GM21576 (cell line): Measurements from ENCODE around the gene TNKS1BP1.

Experiments used
- ATAC-seq: cut with Tn5 transposase; IDR thresholded peaks from one replicate; pipeline ENCODE4 v1.9.1; 2021; ENCODE audit warnings: mild to moderate bottlenecking, moderate library complexity; ENCODE audit not compliant: unreplicated experiment

The TNKS1BP1 gene

DNA sequence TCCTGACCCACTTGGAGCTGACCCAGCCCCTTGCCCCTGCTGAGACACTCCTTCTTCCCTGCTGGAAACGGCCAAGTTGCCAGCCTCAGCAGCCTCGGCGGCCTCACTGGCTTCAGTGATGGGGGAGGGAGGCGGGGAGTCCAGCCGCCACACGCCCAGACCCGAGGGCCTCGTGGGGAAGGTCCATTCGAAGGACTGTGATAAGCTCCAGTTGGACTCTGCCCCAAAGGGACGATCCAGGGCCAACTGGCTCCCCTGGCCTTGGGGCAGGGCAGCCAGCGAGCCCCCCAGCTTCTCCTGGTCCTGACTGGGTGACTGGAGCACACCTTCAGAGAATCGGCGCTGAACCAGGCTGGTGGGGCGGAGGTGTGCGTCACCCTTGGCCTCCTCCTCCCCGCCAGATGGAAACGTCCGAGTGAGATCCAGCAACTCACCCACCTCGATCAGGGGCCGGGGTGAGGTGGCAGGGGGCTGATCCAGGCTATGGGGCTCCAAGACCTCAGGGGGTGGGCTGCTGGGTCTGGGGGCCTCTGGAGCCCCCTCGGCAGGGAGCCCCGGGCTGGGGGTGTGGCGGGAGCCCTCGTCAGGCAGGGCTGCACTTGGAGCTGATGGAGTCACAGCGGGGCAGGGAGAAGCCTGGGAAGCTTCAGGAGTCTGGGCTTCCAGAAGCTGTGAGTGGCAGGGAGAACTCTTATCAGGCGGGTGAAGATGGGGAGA, 11.5 kb downstream of the TNKS1BP1 start:
- no peak for ATAC-seq

DNA sequence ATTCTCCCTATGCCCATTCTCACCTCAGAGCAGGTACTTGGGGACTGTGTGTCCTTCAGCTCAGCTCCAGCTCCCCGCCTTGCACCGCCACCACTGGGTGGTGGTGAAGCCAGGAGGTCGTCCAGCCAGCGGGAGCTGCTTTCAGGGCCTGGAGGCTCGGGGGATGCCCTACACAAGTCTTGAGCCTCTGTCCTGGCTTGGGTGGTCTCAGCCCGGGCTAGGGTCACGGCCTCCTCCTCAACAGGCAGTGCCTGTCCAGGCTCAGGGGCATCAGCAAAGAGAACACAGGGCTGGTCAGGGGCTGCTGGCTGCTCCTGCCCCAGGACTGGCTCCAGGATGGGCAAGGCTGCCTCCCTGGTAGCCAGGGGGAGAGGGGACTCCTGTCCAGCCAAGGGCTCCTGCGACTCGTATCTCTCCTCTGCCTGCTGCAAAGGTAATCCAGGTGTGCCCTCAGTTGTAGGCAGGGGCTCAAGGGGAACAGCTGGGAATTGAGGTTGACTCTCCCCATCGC, 12.2 kb downstream of the TNKS1BP1 start:
- ATAC-seq: no peak

DNA sequence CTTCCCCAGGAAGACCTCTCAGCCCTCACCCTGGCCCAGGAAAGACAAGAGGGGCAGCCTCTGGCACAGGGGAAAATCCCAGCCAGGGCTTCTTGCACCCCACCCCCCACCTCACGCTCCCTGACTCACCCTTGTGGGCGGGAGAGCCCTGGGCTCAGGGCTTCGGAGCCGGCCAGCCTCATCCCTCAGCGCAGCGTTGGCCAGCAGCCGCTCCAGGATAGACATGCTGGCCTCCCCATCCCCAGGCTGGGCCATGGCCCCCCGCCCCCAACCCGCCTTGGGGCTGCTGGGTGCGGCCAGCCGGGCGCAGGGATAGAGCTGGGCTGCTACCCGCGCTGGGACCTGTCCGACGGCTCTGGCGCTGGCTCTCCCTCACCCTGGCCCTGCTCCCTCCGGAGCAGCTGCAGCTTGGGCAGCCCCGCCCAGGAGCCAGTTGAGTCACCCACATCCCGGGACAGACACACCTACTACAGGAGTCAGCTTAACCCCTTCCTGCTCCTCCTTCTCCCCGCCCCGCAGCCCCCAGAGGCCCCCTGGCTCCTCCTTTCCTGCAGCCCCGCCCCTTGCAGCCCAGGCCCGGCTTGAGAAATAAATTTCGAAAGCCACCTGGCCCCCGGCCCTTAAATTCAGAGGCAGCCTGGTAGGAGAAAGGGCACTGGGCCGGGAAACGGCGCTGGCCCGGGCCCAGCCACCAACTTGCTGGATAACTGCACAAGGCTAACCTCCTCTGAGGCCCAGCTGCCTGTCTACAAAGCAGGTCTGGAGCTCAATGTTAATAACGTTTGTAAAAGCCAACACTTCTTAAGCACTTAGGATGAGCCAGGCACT, 13.4 kb downstream of the TNKS1BP1 start:
- ATAC-seq: peak; percentile 99

DNA sequence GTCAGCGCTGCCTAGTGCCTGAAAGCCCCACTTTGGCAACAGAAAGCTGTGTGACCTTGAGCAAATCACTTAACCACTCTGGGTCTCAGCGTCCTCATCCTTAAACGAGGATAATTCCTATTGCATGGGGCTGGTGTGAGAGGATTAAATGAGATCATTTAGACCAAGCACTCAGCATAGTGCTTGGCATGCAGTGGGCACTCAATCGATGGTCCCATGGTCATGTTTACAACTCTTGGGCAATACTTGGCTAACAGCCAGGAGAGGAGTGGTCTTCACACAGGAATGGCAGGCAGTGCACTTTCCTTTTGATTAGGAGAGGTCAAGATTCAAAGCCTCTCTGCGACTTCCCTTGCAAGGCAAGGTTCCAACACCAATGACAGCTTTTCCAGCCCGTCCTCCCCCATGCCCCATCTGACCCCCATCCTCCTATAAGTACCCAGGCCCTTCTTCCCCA, 14.1 kb downstream of the TNKS1BP1 start:
- ATAC-seq: no peak

DNA sequence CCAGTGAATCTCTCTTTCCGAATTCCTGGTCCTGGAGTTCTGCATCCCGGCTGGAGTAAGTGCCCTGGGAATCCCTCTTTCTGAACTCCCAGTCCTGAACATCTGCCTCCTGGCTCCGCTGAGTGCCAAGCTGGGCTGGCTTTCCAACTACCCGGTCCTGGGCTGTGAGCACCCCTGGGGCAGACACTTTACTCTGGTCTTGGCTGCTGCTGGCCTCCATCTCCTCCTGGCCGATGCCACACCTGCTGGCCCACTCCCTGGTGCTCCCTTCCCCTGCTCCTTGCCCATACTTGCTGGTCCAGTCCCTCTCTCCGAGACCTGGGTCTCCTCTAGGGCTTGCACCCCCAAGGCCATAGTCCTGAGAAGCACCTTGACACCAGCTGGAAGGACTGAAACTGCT, 14.7 kb downstream of the TNKS1BP1 start:
- ATAC-seq: no peak

DNA sequence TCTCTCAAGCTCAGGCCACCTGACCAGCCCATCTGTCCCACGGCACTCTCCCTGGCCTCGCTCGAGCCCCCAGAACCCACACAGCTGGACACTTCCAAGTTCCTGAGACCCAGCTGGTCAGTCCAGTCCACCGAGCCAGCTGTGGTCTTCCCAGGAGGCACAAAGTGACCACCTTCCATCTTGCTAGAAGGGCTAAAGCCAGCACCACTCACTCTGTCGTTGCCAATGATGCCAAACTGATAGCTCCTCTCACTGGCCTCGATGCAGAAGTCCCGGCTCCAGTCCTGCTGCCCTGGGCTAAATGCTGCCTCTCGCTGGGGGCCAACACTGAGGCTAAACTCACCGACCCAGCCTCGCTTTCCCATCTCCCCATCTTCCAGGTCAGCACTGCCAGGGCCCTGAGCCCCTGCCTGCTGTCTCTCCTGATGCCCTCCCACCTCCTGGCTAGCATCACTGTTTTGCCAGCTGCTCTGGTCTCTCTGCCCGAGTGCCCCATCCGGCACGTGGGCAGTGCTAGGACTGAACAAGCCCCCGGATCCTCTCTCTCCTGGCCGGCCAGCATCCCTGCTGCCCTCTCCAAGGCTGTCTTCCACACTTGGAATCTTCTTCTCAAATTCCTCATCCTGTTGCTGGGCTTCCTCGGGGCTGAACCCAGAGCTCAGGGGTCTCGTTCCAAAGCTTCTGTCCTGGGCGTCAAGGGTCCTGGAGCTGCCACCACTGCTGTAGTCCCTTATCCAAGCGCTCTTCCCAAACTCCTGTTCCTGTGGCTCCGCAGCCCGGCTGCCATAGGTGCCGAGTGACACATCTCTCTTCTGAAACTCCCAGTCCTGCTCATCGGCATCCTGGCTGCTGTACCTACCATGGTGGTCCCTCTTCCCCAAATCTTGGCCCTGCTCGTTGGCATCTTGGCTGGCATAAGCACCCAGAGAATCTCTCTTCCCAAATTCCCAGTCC, 15.4 kb downstream of the TNKS1BP1 start:
- no peak for ATAC-seq

DNA sequence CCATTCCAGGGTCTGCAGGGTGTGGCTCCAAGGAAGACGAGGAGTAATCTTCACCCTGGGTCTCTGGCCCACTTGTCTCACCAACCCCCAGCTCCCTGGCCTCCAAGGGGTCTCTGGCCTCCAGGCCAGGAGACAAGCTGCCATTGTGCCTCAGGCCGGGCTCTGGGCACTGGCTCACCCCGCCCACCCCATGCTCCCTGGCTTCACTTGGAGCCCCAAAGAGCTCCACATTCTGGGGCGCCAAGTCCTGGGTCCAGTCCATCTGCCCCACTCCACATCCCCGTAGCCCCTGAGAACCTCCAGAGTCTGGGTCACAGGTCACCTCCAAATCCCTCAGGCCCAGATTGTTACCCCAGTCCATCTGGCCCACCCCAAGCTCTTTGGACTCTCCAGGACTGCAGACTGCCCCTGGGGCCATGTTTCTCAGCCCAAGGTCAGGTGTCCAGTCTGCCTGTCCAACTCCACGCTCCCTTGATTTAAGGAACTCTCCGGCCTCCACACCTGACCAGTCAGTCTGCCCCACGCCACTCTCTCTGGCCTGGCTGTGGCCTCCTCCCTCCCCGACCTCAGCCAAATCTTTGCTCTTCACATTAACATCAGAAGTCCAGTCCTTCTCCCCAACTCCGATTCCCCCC, 16.2 kb downstream of the TNKS1BP1 start:
- no peak for ATAC-seq

DNA sequence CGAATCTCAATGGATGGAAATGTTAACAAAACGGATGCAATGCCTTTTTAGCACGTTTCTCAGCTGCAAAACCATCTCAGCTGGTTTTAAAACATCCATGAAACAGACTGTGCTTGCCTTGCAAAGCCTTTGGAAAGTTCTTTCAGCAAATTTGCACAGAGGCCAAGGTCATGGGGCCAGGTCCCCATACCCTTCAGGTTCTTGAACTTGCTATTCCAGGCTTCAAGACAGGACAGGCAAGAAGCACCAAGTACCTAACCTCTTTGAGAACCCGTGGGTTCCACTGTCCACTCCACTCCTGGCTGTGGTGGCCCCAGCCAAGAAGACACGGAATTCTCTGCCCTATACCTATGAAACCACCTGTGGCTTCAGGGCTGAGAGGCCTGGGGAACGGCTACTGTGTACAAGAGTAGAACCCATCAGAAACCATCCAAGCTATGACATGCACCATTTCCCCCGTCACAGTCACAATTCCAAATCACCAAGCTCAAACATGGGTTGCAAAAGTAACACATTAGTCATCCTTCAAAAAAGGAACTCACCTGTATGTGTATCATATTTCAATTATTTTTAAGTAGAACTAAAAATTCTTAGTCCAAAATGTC, 17.0 kb downstream of the TNKS1BP1 start:
- ATAC-seq: no peak

DNA sequence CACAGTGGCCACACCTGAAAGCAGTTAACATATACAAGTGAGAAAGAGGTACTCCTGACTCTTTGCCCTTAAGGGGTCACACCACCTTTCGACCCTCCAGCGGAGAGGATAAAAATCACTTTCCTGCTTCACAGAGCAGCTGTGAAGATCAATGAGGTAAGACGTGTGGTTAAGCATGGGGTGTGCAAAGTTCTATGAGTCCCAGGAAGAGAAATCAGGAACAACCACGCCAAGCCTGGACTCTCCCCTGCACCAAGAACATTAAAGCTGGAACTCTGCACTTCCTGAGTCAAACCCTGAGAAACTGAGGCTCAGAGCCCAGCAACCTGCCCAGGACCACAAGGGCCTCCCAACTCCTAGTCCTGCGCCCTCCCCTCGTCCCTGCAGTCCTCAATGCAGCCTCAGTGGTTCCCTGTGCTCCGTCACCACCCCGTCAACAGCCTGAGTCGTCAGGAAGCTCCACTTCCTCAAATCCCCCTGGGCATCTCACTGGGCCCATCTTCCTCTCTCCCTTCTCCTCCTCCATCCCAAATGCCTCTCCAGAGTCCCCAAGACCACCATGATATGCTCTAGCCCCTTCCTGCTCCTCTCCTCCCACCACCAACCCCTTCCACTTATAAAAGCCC, 17.7 kb downstream of the TNKS1BP1 start:
- no peak for ATAC-seq

DNA sequence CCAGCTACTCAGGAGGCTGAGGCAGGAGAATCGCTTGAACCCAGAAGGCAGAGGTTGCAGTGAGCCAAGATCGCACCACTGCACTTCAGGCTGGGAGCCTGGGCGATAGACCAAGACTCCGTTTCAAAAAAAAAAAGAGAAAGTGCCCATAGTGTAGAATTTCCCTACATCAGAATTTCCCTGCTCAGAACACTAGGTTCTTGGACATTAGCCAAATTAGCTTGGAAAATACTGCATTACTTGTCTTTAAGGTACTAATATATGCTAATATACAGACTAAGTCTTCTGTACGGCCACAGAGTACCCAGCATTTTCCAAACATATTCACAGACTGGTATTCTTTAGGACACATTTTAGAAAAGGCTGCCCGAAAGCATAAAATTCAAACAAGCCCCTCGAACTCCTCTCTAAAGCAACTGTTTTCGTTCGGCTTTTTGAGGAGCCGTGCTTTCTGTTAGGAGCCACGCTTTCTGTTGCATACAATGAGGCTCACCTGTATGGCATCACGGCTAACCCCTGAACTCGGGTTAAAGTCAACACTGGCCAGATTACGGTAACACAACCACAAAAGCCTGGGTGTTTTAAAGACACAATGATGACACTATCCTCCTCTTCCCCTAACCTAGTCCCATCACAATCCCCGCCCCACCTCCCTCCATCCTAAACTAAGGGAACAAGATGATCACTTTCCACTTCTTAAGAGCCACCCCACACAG, 18.4 kb downstream of the TNKS1BP1 start:
- ATAC-seq: no peak

DNA sequence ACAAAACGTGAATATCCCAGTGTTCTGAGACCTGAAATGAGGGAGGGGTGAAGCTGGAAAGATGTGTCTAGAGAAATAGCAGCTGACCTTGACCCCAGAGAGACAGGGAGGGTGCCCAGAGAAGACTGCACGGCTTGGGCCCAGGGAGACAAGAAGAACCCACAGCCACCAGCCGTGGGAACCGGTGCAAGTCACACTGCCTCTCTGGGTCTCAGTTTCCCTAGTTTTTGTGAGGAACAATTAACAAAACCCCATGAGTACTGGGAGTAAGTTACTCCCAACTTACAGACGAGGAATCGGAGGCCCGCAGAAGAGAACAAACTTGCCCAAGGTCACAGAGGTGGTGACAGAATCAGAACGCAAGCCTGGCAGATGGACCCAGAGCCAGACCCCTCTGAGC, 19.2 kb downstream of the TNKS1BP1 start:
- no peak for ATAC-seq

DNA sequence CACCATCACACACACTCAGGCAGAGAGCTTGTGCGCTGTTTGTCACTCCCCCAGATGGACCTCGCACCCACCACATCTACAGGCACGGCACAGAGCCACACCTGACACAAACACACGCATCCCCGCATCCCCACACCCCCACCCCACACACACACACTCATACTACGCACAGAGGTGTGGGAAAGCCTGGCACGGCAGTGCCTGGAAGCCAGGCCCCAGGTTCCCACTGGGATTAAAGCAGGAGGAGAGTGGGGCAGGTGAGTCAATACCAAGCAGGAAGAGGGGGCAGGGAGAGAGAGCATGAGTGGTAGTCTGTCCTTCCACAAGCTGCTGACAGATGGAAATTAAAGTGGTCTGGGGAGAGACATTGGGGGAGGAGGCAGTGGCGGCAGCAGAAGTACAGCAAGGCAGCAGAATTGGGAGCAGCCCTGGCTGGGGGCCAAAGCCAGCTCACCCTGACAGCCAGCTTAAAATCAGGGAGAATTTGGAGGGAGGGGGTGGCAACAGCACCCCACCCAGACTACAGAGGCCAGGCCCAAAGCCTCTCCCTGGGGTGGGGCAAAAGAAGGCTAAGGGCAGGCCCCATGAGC, 20.7 kb downstream of the TNKS1BP1 start:
- ATAC-seq: no peak

DNA sequence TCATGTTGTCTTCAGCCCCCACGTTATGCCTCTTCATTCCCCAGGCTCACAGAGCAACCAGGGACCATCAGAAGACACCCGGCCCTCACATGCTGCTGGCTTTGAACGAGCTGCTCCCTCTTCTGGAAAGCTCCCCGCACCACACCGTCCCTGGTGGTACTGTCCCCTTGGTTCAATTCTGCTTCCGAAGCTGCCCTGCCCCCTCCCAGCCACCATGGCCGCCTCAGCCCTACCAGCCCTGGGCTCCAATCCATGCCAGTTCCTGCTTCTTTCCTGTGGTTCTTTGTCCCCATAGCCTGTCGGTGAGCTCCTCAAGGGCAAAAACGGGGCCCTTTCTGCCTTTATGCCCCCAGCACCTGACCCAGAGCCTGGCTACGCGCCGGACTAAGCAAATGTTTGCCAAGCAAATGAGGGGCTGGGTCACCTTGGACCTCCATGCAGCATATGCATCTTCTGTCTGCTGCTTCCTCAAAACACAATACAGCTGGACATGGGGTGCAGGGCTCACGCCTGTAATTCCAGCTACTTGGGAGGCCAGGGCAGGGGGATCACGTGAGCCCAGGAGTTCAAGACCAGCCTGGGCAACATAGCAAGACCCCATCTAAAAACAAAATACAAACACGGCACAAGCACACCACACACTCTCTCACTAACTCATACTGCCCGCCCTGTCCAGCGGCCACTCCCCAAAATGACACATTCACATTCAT, 21.3 kb downstream of the TNKS1BP1 start:
- no peak for ATAC-seq

DNA sequence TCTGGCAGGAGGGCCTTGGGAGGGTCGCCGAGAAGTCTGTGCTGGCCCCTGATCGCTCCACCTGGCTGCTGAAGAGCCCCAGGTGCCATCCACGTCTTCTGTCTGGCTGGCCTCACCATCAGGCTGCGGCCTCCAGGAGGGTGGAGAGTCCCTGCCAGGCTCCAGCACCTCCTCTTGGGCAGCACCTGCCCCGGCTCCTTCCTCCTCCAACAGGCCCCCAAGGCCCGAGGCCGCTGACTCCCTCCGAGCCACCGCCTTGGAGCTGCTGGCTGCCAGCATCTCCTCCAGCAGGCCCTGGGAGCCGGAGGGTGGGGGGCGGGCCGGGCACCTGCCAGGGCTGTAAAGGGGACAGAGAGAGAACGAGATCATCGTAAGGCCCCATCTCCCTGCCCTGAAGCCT, 22.3 kb downstream of the TNKS1BP1 start:
- ATAC-seq: no peak

DNA sequence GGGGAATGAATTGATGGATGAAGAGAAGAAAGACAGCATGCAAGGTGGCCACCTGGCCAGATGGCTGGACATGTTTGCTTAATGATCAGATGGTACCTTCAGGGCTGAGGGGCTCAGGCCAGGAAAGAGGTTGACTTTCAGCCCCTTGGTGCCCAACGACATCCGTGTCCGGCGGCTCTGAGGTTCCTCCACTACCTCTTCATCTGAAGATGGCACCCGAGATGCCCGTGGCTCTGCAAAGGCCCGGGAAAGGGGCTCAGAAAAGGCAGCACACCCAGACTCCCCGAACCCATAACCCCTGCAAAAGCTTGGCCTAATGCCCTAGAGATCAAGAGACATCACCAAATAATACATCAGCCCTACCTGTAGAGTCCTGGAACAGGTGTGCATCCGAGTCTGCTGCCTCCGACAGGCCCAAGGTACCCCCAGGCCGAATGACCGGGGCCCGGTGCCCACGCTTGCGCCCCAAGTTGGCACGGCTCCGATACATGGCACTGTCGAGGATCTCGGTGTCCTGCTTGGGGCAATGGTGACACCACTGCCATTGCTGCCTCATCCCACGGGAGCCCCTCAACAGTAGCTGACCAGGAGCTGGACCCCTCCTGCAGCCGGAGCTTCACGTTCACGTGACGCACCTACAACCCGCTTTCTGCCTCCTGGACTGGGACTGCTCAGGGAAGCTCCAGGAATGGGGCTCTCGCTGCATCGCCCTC, 22.9 kb downstream of the TNKS1BP1 start:
- no peak for ATAC-seq

DNA sequence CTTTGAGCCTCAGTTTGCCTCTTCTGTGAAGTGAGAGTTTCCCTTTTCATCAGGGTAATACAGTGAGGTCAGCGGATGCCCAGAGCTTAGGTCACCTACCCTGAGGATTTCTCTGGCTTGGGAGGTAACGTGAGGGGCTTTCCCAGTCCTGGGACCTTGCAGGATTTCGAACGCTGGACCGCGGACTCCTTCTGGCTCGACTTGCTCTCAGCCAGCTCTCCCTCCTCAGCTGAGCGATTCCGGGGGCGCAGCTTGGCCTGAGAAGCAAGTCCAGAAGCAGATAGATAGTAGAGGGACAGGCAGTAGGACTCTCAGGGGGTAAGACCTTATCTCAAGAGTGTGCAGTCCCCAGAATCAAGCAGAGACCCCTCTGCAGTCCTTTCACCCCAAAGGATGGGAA, 24.0 kb downstream of the TNKS1BP1 start:
- no peak for ATAC-seq

DNA sequence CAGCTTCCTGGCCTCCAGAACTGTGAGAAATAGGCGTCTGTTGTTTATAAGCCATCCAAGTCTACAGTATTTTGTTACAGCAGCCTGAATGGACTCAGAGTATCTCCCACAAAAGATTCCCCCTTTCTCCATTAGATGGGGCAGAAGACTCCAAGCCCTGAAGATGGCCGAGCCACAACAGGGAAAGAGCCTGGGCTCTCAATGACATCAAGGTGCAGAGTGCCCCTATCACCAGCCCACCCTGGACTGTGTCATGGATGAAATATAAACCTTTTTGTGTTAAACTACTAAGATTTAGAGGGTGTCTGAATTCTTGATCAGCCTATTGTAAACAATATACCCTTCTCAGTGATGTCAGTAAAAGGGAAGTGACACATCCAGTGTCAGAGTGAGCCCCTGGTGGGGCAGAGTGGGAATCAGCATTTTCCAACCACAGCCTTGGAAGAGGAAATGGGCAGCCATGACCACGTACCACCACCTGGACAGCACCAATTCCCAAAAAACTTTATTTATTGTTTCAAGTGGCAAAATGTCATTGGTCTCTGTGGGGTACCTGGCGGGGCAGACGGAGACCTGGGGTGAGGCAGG, 25.5 kb downstream of the TNKS1BP1 start:
- no peak for ATAC-seq
